ENCODE measurements around the gene TRAPPC4. TPM values are rescaled to one million over a fixed set of nuclear protein-coding genes. Genes with fewer than 3 reads are reported as not detected.

TRAPPC4 gene
- total RNA-seq, 4 donors from 2014 or later: 38.9 to 77.8 (median 42.8) TPM

- TF ChIP-seq CTCF (IDR thresholded peaks at IDR 0.05; ENCODE audit: low read depth): no peak
These were observed 11.9 kb upstream of the TRAPPC4 start for GRCh38 chr11:119006656-119007055.

- TF ChIP-seq CTCF (IDR thresholded peaks at IDR 0.05; ENCODE audit: low read depth): no peak
These were observed 7.0 kb upstream of the TRAPPC4 start for GRCh38 chr11:119011476-119012053.

- TF ChIP-seq CTCF (IDR thresholded peaks at IDR 0.05; ENCODE audit: low read depth): no peak
These were observed 5.9 kb upstream of the TRAPPC4 start for GRCh38 chr11:119012629-119013170.

GRCh38 chr11:119014209-119014924 lies 4.2 kb upstream of the TRAPPC4 start:
- no peak for TF ChIP-seq CTCF (IDR thresholded peaks at IDR 0.05; ENCODE audit: low read depth)

GRCh38 chr11:119015054-119015611 lies 3.4 kb upstream of the TRAPPC4 start:
- no peak for TF ChIP-seq CTCF (IDR thresholded peaks at IDR 0.05; ENCODE audit: low read depth)

- TF ChIP-seq CTCF (IDR thresholded peaks at IDR 0.05; ENCODE audit: low read depth): no peak
These were observed 2.2 kb upstream of the TRAPPC4 start for GRCh38 chr11:119016216-119017009.

All from subcutaneous adipose tissue (tissue), 4 donors.